Measurements from ENCODE around the gene LHFPL5.

Gene LHFPL5

GRCh38 chr6:35790683-35791082 is 14.5 kb upstream of the LHFPL5 start:
- TF ChIP-seq, protein P1, sequence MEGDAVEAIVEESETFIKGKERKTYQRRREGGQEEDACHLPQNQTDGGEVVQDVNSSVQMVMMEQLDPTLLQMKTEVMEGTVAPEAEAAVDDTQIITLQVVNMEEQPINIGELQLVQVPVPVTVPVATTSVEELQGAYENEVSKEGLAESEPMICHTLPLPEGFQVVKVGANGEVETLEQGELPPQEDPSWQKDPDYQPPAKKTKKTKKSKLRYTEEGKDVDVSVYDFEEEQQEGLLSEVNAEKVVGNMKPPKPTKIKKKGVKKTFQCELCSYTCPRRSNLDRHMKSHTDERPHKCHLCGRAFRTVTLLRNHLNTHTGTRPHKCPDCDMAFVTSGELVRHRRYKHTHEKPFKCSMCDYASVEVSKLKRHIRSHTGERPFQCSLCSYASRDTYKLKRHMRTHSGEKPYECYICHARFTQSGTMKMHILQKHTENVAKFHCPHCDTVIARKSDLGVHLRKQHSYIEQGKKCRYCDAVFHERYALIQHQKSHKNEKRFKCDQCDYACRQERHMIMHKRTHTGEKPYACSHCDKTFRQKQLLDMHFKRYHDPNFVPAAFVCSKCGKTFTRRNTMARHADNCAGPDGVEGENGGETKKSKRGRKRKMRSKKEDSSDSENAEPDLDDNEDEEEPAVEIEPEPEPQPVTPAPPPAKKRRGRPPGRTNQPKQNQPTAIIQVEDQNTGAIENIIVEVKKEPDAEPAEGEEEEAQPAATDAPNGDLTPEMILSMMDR (IDR thresholded peaks at IDR 0.05; ENCODE audit: borderline replicate concordance, insufficient read depth, low read depth, low read length) = no peak
- H3K4me3 ChIP-seq (ENCODE audit: low read depth, low read length) = no peak overlapping the region

GRCh38 chr6:35794536-35795452 is 10.4 kb upstream of the LHFPL5 start:
- H3K4me3 ChIP-seq (ENCODE audit: low read depth, low read length) = no peak overlapping the region
- TF ChIP-seq, protein P1 (IDR thresholded peaks at IDR 0.05; ENCODE audit: borderline replicate concordance, insufficient read depth, low read depth, low read length) = no peak

DNA sequence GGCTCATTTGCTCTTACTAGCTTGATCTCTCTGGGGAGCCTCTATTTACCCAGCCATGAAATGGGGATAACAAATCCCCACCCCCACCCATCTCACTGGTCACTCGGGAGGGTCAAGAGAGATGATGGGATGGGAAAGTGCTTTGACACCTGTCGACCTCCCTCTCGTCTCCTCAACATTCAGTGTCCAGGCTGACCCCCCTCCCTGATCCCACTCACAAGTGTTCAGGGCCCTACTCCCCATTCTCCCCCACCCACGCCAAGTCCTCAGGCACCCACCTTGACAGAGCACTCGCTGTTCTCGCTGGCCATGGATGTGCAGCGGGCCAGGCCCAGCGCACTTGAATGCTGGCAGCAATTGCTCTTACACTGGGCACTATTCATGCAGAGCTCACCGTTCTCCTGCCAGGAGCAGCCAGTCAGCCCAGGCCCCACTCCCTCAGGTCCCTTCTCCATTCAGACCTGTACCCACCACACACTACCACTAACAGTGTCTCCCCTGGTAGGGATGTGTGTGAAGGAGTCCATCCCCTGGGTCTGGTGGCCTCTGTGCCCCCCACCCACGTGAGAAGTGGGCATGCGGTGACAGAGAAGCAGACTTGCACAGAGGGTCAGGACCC is 9.6 kb upstream of the LHFPL5 start:
- no peak overlapping the region for H3K4me3 ChIP-seq (ENCODE audit: low read depth, low read length)
- TF ChIP-seq, protein P1 (IDR thresholded peaks at IDR 0.05; ENCODE audit: borderline replicate concordance, insufficient read depth, low read depth, low read length) = no peak

DNA sequence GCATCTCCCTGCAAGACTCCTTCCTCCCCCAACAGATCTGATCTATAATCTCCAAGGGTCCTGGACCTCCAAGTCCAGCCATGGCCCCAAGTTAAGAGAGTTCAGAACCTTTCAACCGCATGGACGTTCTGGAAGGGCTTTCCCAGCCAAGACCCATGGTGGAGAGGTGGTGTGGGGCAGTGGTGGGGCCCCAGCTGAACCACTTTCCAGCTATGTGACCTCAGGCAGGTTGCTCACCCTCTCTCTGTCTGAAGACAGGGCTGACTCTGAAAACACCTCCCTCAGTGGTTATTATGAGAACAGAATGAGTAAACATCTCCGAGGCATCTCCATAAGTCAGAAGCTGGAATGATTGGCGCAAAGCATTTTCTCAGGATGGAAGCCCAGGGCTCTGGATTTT is 8.9 kb upstream of the LHFPL5 start:
- no peak overlapping the region for H3K4me3 ChIP-seq (ENCODE audit: low read depth, low read length)
- TF ChIP-seq, protein P1 (IDR thresholded peaks at IDR 0.05; ENCODE audit: borderline replicate concordance, insufficient read depth, low read depth, low read length) = no peak

DNA sequence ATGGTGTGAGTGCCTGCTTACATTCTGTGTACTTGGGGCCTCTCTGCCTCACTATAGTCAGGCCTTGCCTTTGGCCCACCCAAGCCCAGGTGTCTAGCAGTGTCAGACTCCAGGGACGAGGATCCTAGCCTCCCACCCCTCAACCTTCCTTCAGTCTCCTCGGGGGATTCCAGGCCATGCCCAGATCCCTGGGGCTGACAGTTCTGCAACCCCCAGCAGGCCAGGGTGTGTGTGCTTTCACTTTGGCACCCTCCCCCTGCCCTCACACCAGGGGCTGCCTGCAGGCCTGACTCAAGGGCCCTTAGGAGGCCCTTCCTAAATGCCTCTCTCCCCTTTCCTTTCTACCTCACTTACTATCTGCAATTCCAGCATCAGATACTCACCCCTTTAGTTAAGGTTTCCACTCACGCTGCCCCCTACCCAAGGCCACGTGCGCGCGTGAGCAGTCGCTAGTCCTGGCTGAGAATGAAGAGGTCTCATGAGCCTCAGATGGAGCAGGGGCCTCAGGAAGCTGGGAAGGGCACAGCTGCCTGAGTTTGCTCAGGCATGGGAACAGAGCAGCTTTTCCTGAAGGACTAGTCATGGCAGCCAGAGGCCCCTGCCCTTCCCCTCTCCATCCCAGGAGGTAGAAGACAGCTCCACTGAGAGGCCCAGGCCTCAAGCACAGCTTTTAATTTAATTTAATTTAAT is 7.2 kb upstream of the LHFPL5 start:
- TF ChIP-seq, protein P1 (IDR thresholded peaks at IDR 0.05; ENCODE audit: borderline replicate concordance, insufficient read depth, low read depth, low read length) = no peak

DNA sequence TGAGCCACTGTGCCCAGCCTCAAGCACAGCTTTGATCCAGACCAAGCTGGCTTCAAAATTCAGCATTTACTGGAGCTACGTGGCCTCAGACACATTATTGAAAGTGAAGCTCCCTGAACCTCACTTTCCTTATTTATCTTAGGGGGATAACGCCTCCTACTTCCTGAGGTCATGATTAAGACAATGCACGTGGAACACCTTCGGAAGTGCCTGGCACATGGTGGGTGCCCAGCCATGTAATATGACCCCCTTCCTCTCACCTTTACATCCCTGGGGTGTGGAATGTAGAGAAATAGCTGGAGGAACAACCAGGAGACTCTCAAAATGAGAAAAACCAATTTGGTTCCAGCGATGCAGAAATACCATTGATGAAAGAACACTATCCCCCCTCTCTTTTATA is 6.4 kb upstream of the LHFPL5 start:
- H3K4me3 ChIP-seq (ENCODE audit: low read depth, low read length) = no peak overlapping the region
- TF ChIP-seq, protein P1 (IDR thresholded peaks at IDR 0.05; ENCODE audit: borderline replicate concordance, insufficient read depth, low read depth, low read length) = no peak

More for the DNA sequence above, 7.2 kb upstream of the LHFPL5 start:
- no peak overlapping the region for H3K4me3 ChIP-seq (ENCODE audit: low read depth, low read length)
